Body of pancreas (tissue), 4 donors: ENCODE results near the gene ULK2.

ENCODE experiments used
- CTCF ChIP-seq, 7 experiments: fragments of 450-650 bp in 4 of 7; fragments of 200-600 bp in 3 of 7; sonication (generic) in 3 of 7; IDR thresholded peaks; one replicate each; pipeline ENCODE4 v1.5.1; 2016 to 2019; ENCODE audit warnings: antibody characterized with exemption in 7 of 7
- POLR2A ChIP-seq, 3 donors: fragments of 450-650 bp; IDR thresholded peaks; one replicate each; pipeline ENCODE4 v1.6.1; 2016; ENCODE audit warnings: antibody characterized with exemption in 3 of 3, mild to moderate bottlenecking in 2 of 3

- no peak for TF ChIP-seq CTCF (IDR thresholded peaks at IDR 0.05)
- no peak for TF ChIP-seq POLR2A (IDR thresholded peaks at IDR 0.05)
Observed at GRCh38 chr17:19759568-19760549, 107.9 kb downstream of the ULK2 start.
